GM23338 (cell line): ENCODE results near the gene GMPPA. TPM values are rescaled to one million over a fixed set of nuclear protein-coding genes. Genes with fewer than 3 reads are reported as not detected.

Experiments
- CREB1 ChIP-seq: fragments of 250-450 bp; sonication (Bioruptor Pico); IDR thresholded peaks from 2 replicates; pipeline ENCODE4 v1.5.0; 2020; ENCODE audit warnings: low read depth, mild to moderate bottlenecking, moderate library complexity
- CTCF ChIP-seq, 2 experiments: fragments of 200-600 bp in 1 of 2; sonication (generic) in 1 of 2; conservative IDR thresholded peaks; 2 replicates each; pipeline versions ENCODE4 v1.5.1 to v1.6.1; 2016 to 2017; ENCODE audit warnings: antibody characterized with exemption in 2 of 2, low read depth in 2 of 2, mild to moderate bottlenecking in 2 of 2, moderate library complexity in 1 of 2
- ETS1 ChIP-seq: IDR thresholded peaks from 2 replicates; pipeline ENCODE4 v1.6.1; 2016; ENCODE audit warnings: antibody characterized with exemption
- EZH2 ChIP-seq: fragments of 200-600 bp; sonication (generic); IDR thresholded peaks from one replicate; pipeline ENCODE4 v1.8.0; 2017; ENCODE audit warnings: antibody characterized with exemption, mild to moderate bottlenecking, low read depth; ENCODE audit not compliant: unreplicated experiment
- EZH2phosphoT487 ChIP-seq: fragments of 200-600 bp; sonication (generic); IDR thresholded peaks from one replicate; pipeline ENCODE4 v1.8.1; 2018; ENCODE audit warnings: antibody characterized with exemption; ENCODE audit not compliant: unreplicated experiment
- JUNB ChIP-seq: IDR thresholded peaks from one replicate; pipeline ENCODE4 v1.6.1; 2016; ENCODE audit warnings: antibody characterized with exemption; ENCODE audit not compliant: unreplicated experiment
- NANOG ChIP-seq: IDR thresholded peaks from 2 replicates; pipeline ENCODE4 v1.6.1; 2016; ENCODE audit warnings: antibody characterized with exemption, borderline replicate concordance
- POLR2AphosphoS5 ChIP-seq: IDR thresholded peaks from 2 replicates; pipeline ENCODE4 v1.6.1; 2016; ENCODE audit warnings: antibody characterized with exemption, low read depth
- STAT1 ChIP-seq: IDR thresholded peaks from one replicate; pipeline ENCODE4 v1.6.1; 2016; ENCODE audit warnings: antibody characterized with exemption; ENCODE audit not compliant: unreplicated experiment
- ZNF114 ChIP-seq: fragments of 250-450 bp; sonication (Bioruptor Pico); IDR thresholded peaks from 2 replicates; pipeline ENCODE4 v1.5.0; 2020; ENCODE audit warnings: mild to moderate bottlenecking, moderate library complexity
- ZNF331 ChIP-seq: fragments of 250-450 bp; sonication (Bioruptor Pico); IDR thresholded peaks from 2 replicates; pipeline ENCODE4 v1.5.0; 2020; ENCODE audit warnings: low read depth, mild to moderate bottlenecking, moderate library complexity
- ZNF462 ChIP-seq: fragments of 250-450 bp; sonication (Bioruptor Pico); IDR thresholded peaks from 2 replicates; pipeline ENCODE4 v1.5.0; 2020; ENCODE audit warnings: mild to moderate bottlenecking, moderate library complexity
- polyA plus RNA-seq: library from polyadenylated mRNA; unstranded; fragments of >200 nt; fragmentation: Nextera tagmentation; extraction: Ambion mirVana; gene quantifications from 2 replicates; pipeline ENCODE4 v1.2.1, GENCODE V29; 2016
- total RNA-seq: library from RNA; depleted of rRNA; stranded (reverse); fragments of >200 nt; shearing (Covaris generic); gene quantifications from 2 replicates; pipeline ENCODE4 v1.2.3, GENCODE V29; 2014

Gene GMPPA
- total and polyA plus RNA-seq, 2 experiments from 2014 or later: 27.0 to 33.8 TPM

GRCh38 chr2:219538956-219539788 lies 40.5 kb downstream of the GMPPA start (continued):
- TF ChIP-seq ZNF462 (CRISPR knock-in tag) (no peak), POLR2AphosphoS5 (no peak), CREB1 (no peak), EZH2 (no peak), ZNF114 (no peak), ZNF331 (CRISPR knock-in tag) (no peak), STAT1 (no peak), ETS1 (no peak), CTCF (conservative IDR thresholded peaks at IDR 0.05; ENCODE audit: low read depth in 2 of 2) (no peak), JUNB (no peak), EZH2phosphoT487 (no peak), NANOG (no peak)
